Breast epithelium (tissue), 3 donors: ENCODE results near the gene TRIM54.

ENCODE experiments used
- CTCF ChIP-seq, 3 donors: fragments of 450-650 bp; IDR thresholded peaks; one replicate each; pipeline ENCODE4 v1.5.1; 2016 to 2017; ENCODE audit warnings: antibody characterized with exemption in 3 of 3, mild to moderate bottlenecking in 3 of 3, moderate library complexity in 3 of 3
- POLR2A ChIP-seq: fragments of 450-650 bp; IDR thresholded peaks from one replicate; pipeline ENCODE4 v1.6.1; 2016; ENCODE audit warnings: antibody characterized with exemption, mild to moderate bottlenecking, moderate library complexity
- POLR2AphosphoS5 ChIP-seq, 3 donors: sonication (generic); formaldehyde crosslinking; IDR thresholded peaks; one replicate each; pipeline ENCODE4 v1.6.1; 2017; ENCODE audit warnings: antibody characterized with exemption in 3 of 3

GRCh38 chr2:27322301-27322765, 40.1 kb downstream of the TRIM54 start:
- no peak for TF ChIP-seq CTCF (IDR thresholded peaks at IDR 0.05)
- no peak for TF ChIP-seq POLR2A
- TF ChIP-seq POLR2AphosphoS5 (IDR thresholded peaks at IDR 0.05) = no peak
